ENCODE results near the gene DTD1.

DNA sequence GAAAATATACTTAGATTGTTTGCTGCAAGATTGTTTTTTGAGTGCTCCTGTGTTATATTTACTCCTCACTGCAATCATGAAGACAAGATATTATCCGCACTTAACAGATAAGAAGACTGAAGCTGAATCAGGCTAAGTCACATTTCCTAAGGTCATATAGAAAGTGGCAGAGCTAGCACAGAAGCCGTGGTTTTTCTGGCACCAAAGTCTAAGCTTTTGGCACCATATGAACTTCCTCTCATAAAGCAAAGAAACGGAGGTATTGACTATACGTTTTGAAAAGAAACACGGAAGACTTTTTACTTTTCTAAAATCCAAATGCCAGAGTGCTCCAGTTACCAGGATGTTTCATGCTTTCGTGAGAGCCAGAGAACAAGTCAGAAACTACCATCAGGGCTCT, 9.3 kb upstream of the DTD1 start:
- TF ChIP-seq, protein P1, sequence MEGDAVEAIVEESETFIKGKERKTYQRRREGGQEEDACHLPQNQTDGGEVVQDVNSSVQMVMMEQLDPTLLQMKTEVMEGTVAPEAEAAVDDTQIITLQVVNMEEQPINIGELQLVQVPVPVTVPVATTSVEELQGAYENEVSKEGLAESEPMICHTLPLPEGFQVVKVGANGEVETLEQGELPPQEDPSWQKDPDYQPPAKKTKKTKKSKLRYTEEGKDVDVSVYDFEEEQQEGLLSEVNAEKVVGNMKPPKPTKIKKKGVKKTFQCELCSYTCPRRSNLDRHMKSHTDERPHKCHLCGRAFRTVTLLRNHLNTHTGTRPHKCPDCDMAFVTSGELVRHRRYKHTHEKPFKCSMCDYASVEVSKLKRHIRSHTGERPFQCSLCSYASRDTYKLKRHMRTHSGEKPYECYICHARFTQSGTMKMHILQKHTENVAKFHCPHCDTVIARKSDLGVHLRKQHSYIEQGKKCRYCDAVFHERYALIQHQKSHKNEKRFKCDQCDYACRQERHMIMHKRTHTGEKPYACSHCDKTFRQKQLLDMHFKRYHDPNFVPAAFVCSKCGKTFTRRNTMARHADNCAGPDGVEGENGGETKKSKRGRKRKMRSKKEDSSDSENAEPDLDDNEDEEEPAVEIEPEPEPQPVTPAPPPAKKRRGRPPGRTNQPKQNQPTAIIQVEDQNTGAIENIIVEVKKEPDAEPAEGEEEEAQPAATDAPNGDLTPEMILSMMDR (IDR thresholded peaks at IDR 0.05; ENCODE audit: low read depth, low read length, poor library complexity, severe bottlenecking) = no peak
- no peak for TF ChIP-seq EZH2phosphoT487 (IDR thresholded peaks at IDR 0.05; ENCODE audit: borderline replicate concordance, low read length)

Measured in DOHH2 (cell line).